OCI-LY3 (cell line): Measurements from ENCODE around the gene HOXA4.

Experiments used
- H2AFZ ChIP-seq: fragments of 200-600, 300-600 bp; shearing (Covaris generic); 2 replicates; pipeline ENCODE4 v1.6.0; 2014; ENCODE audit warnings: antibody characterized with exemption, low read depth, low read length
- H3K27ac ChIP-seq: fragments of 200-600, 300-600 bp; sonication (generic); 2 replicates; pipeline ENCODE4 v1.5.1; 2014; ENCODE audit warnings: mild to moderate bottlenecking, low read length, moderate library complexity, mixed read lengths
- H3K27me3 ChIP-seq: fragments of 200-600, 300-600 bp; sonication (generic); 2 replicates; pipeline ENCODE4 v1.6.1; 2014; ENCODE audit warnings: low read depth, low read length, mixed read lengths
- H3K36me3 ChIP-seq: fragments of 200-600, 300-600 bp; sonication (generic); replicated peaks from 2 replicates; pipeline ENCODE3; 2014; ENCODE audit warnings: low read depth, low read length, mixed read lengths
- H3K4me1 ChIP-seq: fragments of 300-600, 200-600 bp; sonication (generic); 2 replicates; pipeline ENCODE4 v1.6.1; 2014; ENCODE audit warnings: low read length, mixed read lengths
- H3K4me2 ChIP-seq: fragments of 200-600, 300-600 bp; sonication (generic); 2 replicates; pipeline ENCODE4 v1.6.1; 2014; ENCODE audit warnings: low read length, mixed read lengths
- H3K4me3 ChIP-seq: fragments of 300-600, 200-600 bp; sonication (generic); 2 replicates; pipeline ENCODE4 v1.5.1; 2014; ENCODE audit warnings: antibody characterized with exemption, mild to moderate bottlenecking, low read length, moderate library complexity
- H3K79me2 ChIP-seq: fragments of 300-600, 200-600 bp; shearing (Covaris generic); 2 replicates; pipeline ENCODE4 v1.6.1; 2014; ENCODE audit warnings: mild to moderate bottlenecking, low read length, mixed read lengths
- H3K9ac ChIP-seq: fragments of 300-600, 200-600 bp; shearing (Covaris generic); 2 replicates; pipeline ENCODE4 v1.6.0; 2014; ENCODE audit warnings: mild to moderate bottlenecking, low read length, moderate library complexity
- H3K9me3 ChIP-seq: fragments of 200-600, 300-600 bp; shearing (Covaris generic); 2 replicates; pipeline ENCODE4 v1.6.1; 2014; ENCODE audit warnings: low read length, mixed read lengths; ENCODE audit not compliant: insufficient read depth
- H4K20me1 ChIP-seq: fragments of 200-600, 300-600 bp; sonication (generic); 2 replicates; pipeline ENCODE4 v1.6.1; 2016; ENCODE audit warnings: low read length, mixed read lengths; ENCODE audit not compliant: insufficient read depth
- CTCF ChIP-seq: fragments of 200-600, 300-600 bp; sonication (generic); IDR thresholded peaks from 2 replicates; pipeline ENCODE4 v1.5.1; 2014; ENCODE audit warnings: antibody characterized with exemption, low read length, low read depth
- EZH2phosphoT487 ChIP-seq: fragments of 200-600 bp; shearing (Covaris generic); IDR thresholded peaks from 2 replicates; pipeline ENCODE4 v1.6.1; 2018; ENCODE audit warnings: antibody characterized with exemption, mixed run types, low read depth

Gene HOXA4

GRCh38 chr7:27159266-27160144, 28.9 kb upstream of the HOXA4 start:
- Histone ChIP-seq H3K27me3 (no peaks in the 10 kb centered on the region), H3K27ac (no peak overlapping the region), H3K36me3 (no peaks in the 10 kb centered on the region), H3K4me3 (peak overlapping the region; percentile 99), H2AFZ (no peak overlapping the region), H3K9me3 (no peaks in the 10 kb centered on the region), H3K9ac (peak overlapping the region; percentile 82; the same call in 1 of the 2 replicates), H3K4me2 (peak overlapping the region; percentile 96), H4K20me1 (no peaks in the 10 kb centered on the region), H3K79me2 (no peaks in the 10 kb centered on the region), H3K4me1 (0 out of 2 replicates have a peak, but pooled peaks cover 5% of the 10 kb centered on the region)
- TF ChIP-seq EZH2phosphoT487, result no peak
- no peak for TF ChIP-seq CTCF

GRCh38 chr7:27158436-27159265, 28.1 kb upstream of the HOXA4 start:
- Histone ChIP-seq H3K4me3 (no peak overlapping the region), H4K20me1 (no peaks in the 10 kb centered on the region), H3K27me3 (no peaks in the 10 kb centered on the region)

GRCh38 chr7:27157702-27158431, 27.3 kb upstream of the HOXA4 start:
- H2AFZ ChIP-seq, result no peak overlapping the region
- no peak overlapping the region for H3K27ac ChIP-seq
- no peaks in the 10 kb centered on the region for H4K20me1 ChIP-seq
- no peaks in the 10 kb centered on the region for H3K36me3 ChIP-seq
- no peak for TF ChIP-seq EZH2phosphoT487
- TF ChIP-seq CTCF, result no peak
- no peak overlapping the region for H3K4me2 ChIP-seq
- 0 out of 2 replicates have a peak, but pooled peaks cover 5% of the 10 kb centered on the region for H3K4me1 ChIP-seq
- no peaks in the 10 kb centered on the region for H3K9me3 ChIP-seq
- no peak overlapping the region for H3K9ac ChIP-seq
- H3K4me3 ChIP-seq, result no peak overlapping the region
- H3K27me3 ChIP-seq, result no peaks in the 10 kb centered on the region
- no peaks in the 10 kb centered on the region for H3K79me2 ChIP-seq

More at GRCh38 chr7:27158436-27159265, 28.1 kb upstream of the HOXA4 start:
- H3K27ac ChIP-seq, result no peak overlapping the region
- no peak overlapping the region for H3K9ac ChIP-seq
- H2AFZ ChIP-seq, result no peak overlapping the region
- H3K36me3 ChIP-seq, result no peaks in the 10 kb centered on the region
- H3K4me2 ChIP-seq, result no peak overlapping the region
- 0 out of 2 replicates have a peak, but pooled peaks cover 5% of the 10 kb centered on the region for H3K4me1 ChIP-seq
- no peaks in the 10 kb centered on the region for H3K79me2 ChIP-seq
- no peak for TF ChIP-seq CTCF
- TF ChIP-seq EZH2phosphoT487, result no peak
- no peaks in the 10 kb centered on the region for H3K9me3 ChIP-seq
